ENCODE data around the gene YWHAQ. TPM values are rescaled to one million over a fixed set of nuclear protein-coding genes. Genes with fewer than 3 reads are reported as not detected.

Gene YWHAQ
- total and polyA plus RNA-seq, 9 of the 15 experiments (the other 6 are each of a cell fraction or from before 2014, with no cell fraction given): 63.1 to 359 (median 203) TPM

DNA sequence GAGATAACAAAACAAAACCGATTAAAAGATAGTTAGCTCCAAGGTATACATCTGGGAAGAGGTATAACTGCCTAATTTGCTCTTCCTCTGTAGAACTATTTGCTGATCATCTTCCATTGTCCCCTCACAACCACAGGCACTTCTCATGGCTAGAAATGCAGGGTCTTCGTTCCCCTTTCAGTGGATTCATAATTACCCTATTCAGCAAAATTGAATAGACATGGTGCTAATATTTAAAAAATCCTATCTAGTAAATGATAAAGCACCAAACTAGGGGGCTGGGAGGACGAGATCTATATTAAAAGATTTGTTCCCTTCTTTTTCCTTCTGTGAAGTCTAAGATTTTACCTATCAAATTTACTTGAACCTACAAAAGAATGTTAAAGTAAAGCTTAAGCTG, 44.3 kb downstream of the YWHAQ start:
- H3K79me2 ChIP-seq (ENCODE audit: control insufficient read depth, insufficient read depth, low read length): peaks cover 11% of the 10 kb centered on the region; the same call in 1 of the 3 replicates
- no TSS peak for BruUV-seq (replicated peaks)
- H2AFZ ChIP-seq (ENCODE audit: low read depth, low read length): no peak overlapping the region
- WGBS (ENCODE audit: insufficient coverage, low coverage, missing lambda C conversion rate): 77% methylated on average over 3 of the region's 3 CpGs
- no peak overlapping the region for H3K9ac ChIP-seq (ENCODE audit: insufficient read depth in 1 of 2, low read depth in 2 of 2, low read length in 2 of 2)
- no peaks in the 10 kb centered on the region for H4K20me1 ChIP-seq (replicated peaks; ENCODE audit: control insufficient read depth, insufficient read depth, low read length)
- H3K4me3 ChIP-seq: no peak overlapping the region
- ChIA-PET POLR2A (no interaction called here), CTCF (ENCODE audit: low intra/inter-chr PET ratio) (no interaction called here)
- H3K36me3 ChIP-seq (ENCODE audit: control insufficient read depth, insufficient read depth, low read length): peaks cover 73% of the 10 kb centered on the region
- no peak for ATAC-seq
- no peaks in the 10 kb centered on the region for H3K4me1 ChIP-seq (replicated peaks in 1 of 2; ENCODE audit: control insufficient read depth in 2 of 2, insufficient read depth in 2 of 2, low read length in 2 of 2)
- no peak overlapping the region for H3K4me2 ChIP-seq (ENCODE audit: insufficient read depth, low read length)
- no peak for FAIRE-seq
- intact Hi-C loops (cut with micrococcal nuclease): no loop called here
- in situ Hi-C loops (cut with MboI): no loop called here
- DNase-seq (ENCODE audit: extremely low read depth in 1 of 4, low spot score in 3 of 4): no peak
- H3K9me3 ChIP-seq (replicated peaks; ENCODE audit: control insufficient read depth, insufficient read depth, low read depth, low read length): no peaks in the 10 kb centered on the region
- TF ChIP-seq, protein P1, sequence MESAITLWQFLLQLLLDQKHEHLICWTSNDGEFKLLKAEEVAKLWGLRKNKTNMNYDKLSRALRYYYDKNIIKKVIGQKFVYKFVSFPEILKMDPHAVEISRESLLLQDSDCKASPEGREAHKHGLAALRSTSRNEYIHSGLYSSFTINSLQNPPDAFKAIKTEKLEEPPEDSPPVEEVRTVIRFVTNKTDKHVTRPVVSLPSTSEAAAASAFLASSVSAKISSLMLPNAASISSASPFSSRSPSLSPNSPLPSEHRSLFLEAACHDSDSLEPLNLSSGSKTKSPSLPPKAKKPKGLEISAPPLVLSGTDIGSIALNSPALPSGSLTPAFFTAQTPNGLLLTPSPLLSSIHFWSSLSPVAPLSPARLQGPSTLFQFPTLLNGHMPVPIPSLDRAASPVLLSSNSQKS (CRISPR knock-in tag; IDR thresholded peaks at IDR 0.05): no peak
- TF ChIP-seq ADNP (tag; IDR thresholded peaks at IDR 0.05): no peak
- TF ChIP-seq ZNF316 (IDR thresholded peaks at IDR 0.05): peak; percentile 64
- TF ChIP-seq C11orf30 (IDR thresholded peaks at IDR 0.05; ENCODE audit: low read depth): peak; percentile 46; the same call in 1 of the 2 replicates
- H3K27ac ChIP-seq (ENCODE audit: extremely low read depth, low read depth, low read length): no peak overlapping the region
- no peaks in the 10 kb centered on the region for H3K9me1 ChIP-seq (ENCODE audit: control insufficient read depth, insufficient read depth, low read length)
- no peaks in the 10 kb centered on the region for H3K27me3 ChIP-seq (ENCODE audit: control insufficient read depth in 2 of 2, insufficient read depth in 2 of 2, low read length in 2 of 2)

DNA sequence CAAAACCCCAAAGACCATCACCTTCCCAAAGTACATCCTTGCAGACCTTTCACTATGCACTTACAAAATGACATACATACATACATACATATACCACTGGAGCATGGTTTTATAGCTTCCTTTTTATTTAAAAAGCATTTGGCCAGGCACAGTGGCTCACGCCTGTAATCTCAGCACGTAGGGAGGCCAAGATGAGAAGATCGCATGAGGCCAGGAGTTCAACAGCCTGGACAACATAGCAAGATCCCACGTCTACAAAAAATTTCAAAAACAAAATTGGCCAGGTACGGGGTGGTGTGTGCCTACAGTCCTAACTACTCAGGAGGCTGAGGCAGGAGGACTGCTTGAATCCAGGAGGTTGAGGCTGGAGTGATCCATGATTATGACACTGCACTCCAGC, 45.3 kb downstream of the YWHAQ start:
- no peak for ATAC-seq
- H3K4me2 ChIP-seq (ENCODE audit: insufficient read depth, low read length): no peak overlapping the region
- H3K4me3 ChIP-seq: no peak overlapping the region
- no peak for FAIRE-seq
- BruUV-seq (replicated peaks): no TSS peak
- in situ Hi-C loops (cut with MboI): no loop called here
- no peaks in the 10 kb centered on the region for H3K4me1 ChIP-seq (replicated peaks in 1 of 2; ENCODE audit: control insufficient read depth in 2 of 2, insufficient read depth in 2 of 2, low read length in 2 of 2)
- no peak overlapping the region for H3K9ac ChIP-seq (ENCODE audit: insufficient read depth in 1 of 2, low read depth in 2 of 2, low read length in 2 of 2)
- no peaks in the 10 kb centered on the region for H4K20me1 ChIP-seq (replicated peaks; ENCODE audit: control insufficient read depth, insufficient read depth, low read length)
- no peak overlapping the region for H3K27ac ChIP-seq (ENCODE audit: extremely low read depth, low read depth, low read length)
- no peak for DNase-seq (ENCODE audit: extremely low read depth in 1 of 4, low spot score in 3 of 4)
- POLR2A ChIA-PET: no interaction called here
- H3K27me3 ChIP-seq (ENCODE audit: control insufficient read depth in 2 of 2, insufficient read depth in 2 of 2, low read length in 2 of 2): no peaks in the 10 kb centered on the region
- intact Hi-C loops (cut with micrococcal nuclease): no loop called here
- H3K36me3 ChIP-seq (ENCODE audit: control insufficient read depth, insufficient read depth, low read length): peaks cover 63% of the 10 kb centered on the region
- CTCF ChIA-PET (ENCODE audit: low intra/inter-chr PET ratio): no interaction called here
- no peak overlapping the region for H2AFZ ChIP-seq (ENCODE audit: low read depth, low read length)
- 0 out of 3 replicates have a peak, but pooled peaks cover 4% of the 10 kb centered on the region for H3K79me2 ChIP-seq (ENCODE audit: control insufficient read depth, insufficient read depth, low read length)
- H3K9me1 ChIP-seq (ENCODE audit: control insufficient read depth, insufficient read depth, low read length): no peaks in the 10 kb centered on the region
- no peaks in the 10 kb centered on the region for H3K9me3 ChIP-seq (replicated peaks; ENCODE audit: control insufficient read depth, insufficient read depth, low read depth, low read length)
- 95% methylated on average over 5 of the region's 5 CpGs for WGBS (ENCODE audit: insufficient coverage, low coverage, missing lambda C conversion rate)
- TF ChIP-seq XRCC4 (IDR thresholded peaks at IDR 0.05; ENCODE audit: extremely low read depth, insufficient read depth, insufficient read length): no peak
- TF ChIP-seq RBM25 (IDR thresholded peaks at IDR 0.05; ENCODE audit: low read depth, low read length, severe bottlenecking): peak; percentile 24
- TF ChIP-seq STAG1 (CRISPR knock-in tag; IDR thresholded peaks at IDR 0.05; ENCODE audit: borderline replicate concordance): no peak
- TF ChIP-seq ZNF121 (CRISPR knock-in tag; conservative IDR thresholded peaks at IDR 0.05): peak; percentile 89
- no peak for TF ChIP-seq ZNF23 (CRISPR knock-in tag; IDR thresholded peaks at IDR 0.05)
- TF ChIP-seq ZNF347 (CRISPR knock-in tag; IDR thresholded peaks at IDR 0.05; ENCODE audit: low read depth): no peak
- TF ChIP-seq RNF2 (IDR thresholded peaks at IDR 0.05): no peak
- no peak for TF ChIP-seq KDM5B (IDR thresholded peaks at IDR 0.05; ENCODE audit: insufficient replicate concordance, low read depth, low read length)
- TF ChIP-seq, protein P2, sequence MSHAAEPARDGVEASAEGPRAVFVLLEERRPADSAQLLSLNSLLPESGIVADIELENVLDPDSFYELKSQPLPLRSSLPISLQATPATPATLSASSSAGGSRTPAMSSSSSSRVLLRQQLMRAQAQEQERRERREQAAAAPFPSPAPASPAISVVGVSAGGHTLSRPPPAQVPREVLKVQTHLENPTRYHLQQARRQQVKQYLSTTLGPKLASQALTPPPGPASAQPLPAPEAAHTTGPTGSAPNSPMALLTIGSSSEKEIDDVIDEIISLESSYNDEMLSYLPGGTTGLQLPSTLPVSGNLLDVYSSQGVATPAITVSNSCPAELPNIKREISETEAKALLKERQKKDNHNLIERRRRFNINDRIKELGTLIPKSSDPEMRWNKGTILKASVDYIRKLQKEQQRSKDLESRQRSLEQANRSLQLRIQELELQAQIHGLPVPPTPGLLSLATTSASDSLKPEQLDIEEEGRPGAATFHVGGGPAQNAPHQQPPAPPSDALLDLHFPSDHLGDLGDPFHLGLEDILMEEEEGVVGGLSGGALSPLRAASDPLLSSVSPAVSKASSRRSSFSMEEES (CRISPR knock-in tag; IDR thresholded peaks at IDR 0.05): no peak

Data from K562 (cell line).